Measurements from ENCODE around the gene CRYL1. TPM values are rescaled to one million over a fixed set of nuclear protein-coding genes. Genes with fewer than 3 reads are reported as not detected.
A peak's percentile ranks its signal among the peaks of the same experiment; 100 is the strongest.

CRYL1 gene
- total and polyA plus RNA-seq, 2 of the 13 experiments (the other 11 are each of a cell fraction or from before 2014, with no cell fraction given), result 57.2 to 115 TPM

DNA sequence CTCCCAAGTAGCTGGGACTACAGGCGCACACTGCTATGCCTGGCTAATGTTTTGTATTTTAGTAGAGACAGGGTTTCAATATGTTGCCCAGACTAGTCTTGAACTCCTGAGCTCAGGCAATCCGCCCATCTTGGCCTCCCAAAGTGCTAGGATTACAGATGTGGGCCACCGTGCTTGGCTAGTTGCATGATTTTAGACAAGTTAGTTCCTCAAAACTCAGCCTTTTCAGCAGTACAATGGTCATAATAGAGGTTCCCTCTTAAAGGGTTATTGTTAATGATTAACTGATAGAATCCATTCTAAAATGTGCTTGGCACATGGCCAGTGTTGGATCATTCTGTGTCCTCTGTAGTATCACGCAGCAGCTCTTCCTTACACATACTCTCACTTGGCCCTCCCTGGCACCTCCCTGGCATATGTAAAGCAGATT, 21.8 kb upstream of the CRYL1 start (continued):
- TF ChIP-seq, protein P1, sequence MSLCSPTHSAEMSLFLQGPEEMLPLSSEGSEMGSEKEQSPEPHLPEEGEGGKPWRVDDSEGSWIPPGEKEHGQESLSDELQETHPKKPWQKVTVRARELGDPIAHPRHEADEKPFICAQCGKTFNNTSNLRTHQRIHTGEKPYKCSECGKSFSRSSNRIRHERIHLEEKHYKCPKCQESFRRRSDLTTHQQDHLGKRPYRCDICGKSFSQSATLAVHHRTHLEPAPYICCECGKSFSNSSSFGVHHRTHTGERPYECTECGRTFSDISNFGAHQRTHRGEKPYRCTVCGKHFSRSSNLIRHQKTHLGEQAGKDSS (CRISPR knock-in tag; IDR thresholded peaks at IDR 0.05; ENCODE audit: borderline replicate concordance, low read depth), result no peak
- no peak for TF ChIP-seq SMARCC2 (IDR thresholded peaks at IDR 0.05)
- peak in 1 of 2 experiments; percentile 14; a peak in 1 of 4 replicates for TF ChIP-seq POLR2A (IDR thresholded peaks at IDR 0.05; ENCODE audit: insufficient read depth in 1 of 2, low read depth in 2 of 2, low read length in 2 of 2)
- no peak for TF ChIP-seq ZNF431 (CRISPR knock-in tag; IDR thresholded peaks at IDR 0.05; ENCODE audit: borderline replicate concordance, low read depth)
- TF ChIP-seq ZNF34 (CRISPR knock-in tag; IDR thresholded peaks at IDR 0.05; ENCODE audit: borderline replicate concordance), result no peak

DNA sequence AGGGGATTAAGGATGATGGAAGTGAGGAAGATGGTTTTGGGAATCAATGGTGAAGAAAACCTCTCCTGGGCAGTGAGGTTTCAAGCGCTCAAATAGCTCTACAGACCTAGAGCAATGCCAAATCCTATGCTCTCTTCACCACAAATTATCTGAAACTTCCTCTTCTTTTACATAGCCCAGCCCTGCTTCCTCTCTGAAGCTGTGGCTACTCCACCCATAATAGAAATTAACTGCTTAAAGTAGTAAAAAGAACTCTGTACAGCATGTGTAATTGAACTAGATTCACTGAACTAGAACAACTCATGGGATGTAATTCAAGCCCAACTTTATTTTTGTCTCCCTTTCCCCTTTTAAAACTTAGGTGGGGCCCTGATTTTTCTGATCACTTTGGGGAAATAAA, 20.9 kb upstream of the CRYL1 start:
- POLR2A ChIA-PET, result interaction anchor here (1.0 to 1.1 kb wide), 2 partner anchors 8 to 12 kb away, joined by 3 read pairs; no protein-coding TSS in a partner anchor
- Histone ChIP-seq H3K79me2 (ENCODE audit: insufficient read depth, low read length) (no peaks in the 10 kb centered on the region), H3K4me3 (replicated peaks in 1 of 3; ENCODE audit: insufficient read depth in 1 of 3, low read depth in 2 of 3, low read length in 3 of 3) (no peak overlapping the region), H3K27me3 (ENCODE audit: control insufficient read depth in 1 of 2, insufficient read depth in 2 of 2, low read length in 2 of 2) (no peaks in the 10 kb centered on the region), H3K4me2 (ENCODE audit: low read depth, low read length) (no peak overlapping the region), H3K4me1 (ENCODE audit: insufficient read depth, low read length) (peaks cover 62% of the 10 kb centered on the region), H2AFZ (ENCODE audit: low read length) (no peak overlapping the region), H3K9me3 (ENCODE audit: low read length) (no peaks in the 10 kb centered on the region), H4K20me1 (ENCODE audit: insufficient read depth, low read length) (no peaks in the 10 kb centered on the region), H3K9ac (ENCODE audit: insufficient read depth, low read depth, low read length) (no peak overlapping the region), H3K27ac (ENCODE audit: extremely low read length, insufficient read depth, low read length) (peak overlapping the region; percentile 76), H3K36me3 (replicated peaks in 1 of 2; ENCODE audit: control insufficient read depth in 1 of 2, insufficient read depth in 2 of 2, low read length in 2 of 2) (no peaks in the 10 kb centered on the region)
- WGBS (ENCODE audit: low lambda C conversion rate), result 100% methylated on average over 1 of the region's 1 CpG
- CTCF ChIA-PET (ENCODE audit: low intra/inter-chr PET ratio, low total read pairs), result no interaction called here
- no TSS peak for BruUV-seq (replicated peaks)
- in situ Hi-C loops (cut with HindIII; ENCODE audit: extremely low pct_ligation_motif_present, low pct_unique_long_range_greater_than_20kb), result no loop called here
- TF ChIP-seq PHB2 (IDR thresholded peaks at IDR 0.05; ENCODE audit: partially characterized antibody) (no peak), MAZ (IDR thresholded peaks at IDR 0.05; ENCODE audit: borderline replicate concordance, low read depth, low read length) (no peak), MAZ (CRISPR knock-in tag; IDR thresholded peaks at IDR 0.05; ENCODE audit: low read depth) (no peak), ZFP36L2 (CRISPR knock-in tag; IDR thresholded peaks at IDR 0.05) (no peak), PRMT3 (CRISPR knock-in tag; IDR thresholded peaks at IDR 0.05; ENCODE audit: borderline replicate concordance, low read depth) (no peak), TEAD2 (CRISPR knock-in tag; IDR thresholded peaks at IDR 0.05) (no peak), PPARG (CRISPR knock-in tag; conservative IDR thresholded peaks at IDR 0.05) (no peak), ZBTB21 (CRISPR knock-in tag; IDR thresholded peaks at IDR 0.05) (no peak), ZNF232 (CRISPR knock-in tag; IDR thresholded peaks at IDR 0.05; ENCODE audit: borderline replicate concordance) (no peak), ZNF451 (CRISPR knock-in tag; IDR thresholded peaks at IDR 0.05) (no peak), ZNF136 (CRISPR knock-in tag; IDR thresholded peaks at IDR 0.05; ENCODE audit: low read depth) (no peak)
- TF ChIP-seq, protein P2, sequence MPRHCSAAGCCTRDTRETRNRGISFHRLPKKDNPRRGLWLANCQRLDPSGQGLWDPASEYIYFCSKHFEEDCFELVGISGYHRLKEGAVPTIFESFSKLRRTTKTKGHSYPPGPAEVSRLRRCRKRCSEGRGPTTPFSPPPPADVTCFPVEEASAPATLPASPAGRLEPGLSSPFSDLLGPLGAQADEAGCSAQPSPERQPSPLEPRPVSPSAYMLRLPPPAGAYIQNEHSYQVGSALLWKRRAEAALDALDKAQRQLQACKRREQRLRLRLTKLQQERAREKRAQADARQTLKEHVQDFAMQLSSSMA (CRISPR knock-in tag; IDR thresholded peaks at IDR 0.05), result no peak
- TF ChIP-seq, protein P3, sequence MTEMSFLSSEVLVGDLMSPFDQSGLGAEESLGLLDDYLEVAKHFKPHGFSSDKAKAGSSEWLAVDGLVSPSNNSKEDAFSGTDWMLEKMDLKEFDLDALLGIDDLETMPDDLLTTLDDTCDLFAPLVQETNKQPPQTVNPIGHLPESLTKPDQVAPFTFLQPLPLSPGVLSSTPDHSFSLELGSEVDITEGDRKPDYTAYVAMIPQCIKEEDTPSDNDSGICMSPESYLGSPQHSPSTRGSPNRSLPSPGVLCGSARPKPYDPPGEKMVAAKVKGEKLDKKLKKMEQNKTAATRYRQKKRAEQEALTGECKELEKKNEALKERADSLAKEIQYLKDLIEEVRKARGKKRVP (CRISPR knock-in tag; IDR thresholded peaks at IDR 0.05), result no peak
- TF ChIP-seq, protein P4, sequence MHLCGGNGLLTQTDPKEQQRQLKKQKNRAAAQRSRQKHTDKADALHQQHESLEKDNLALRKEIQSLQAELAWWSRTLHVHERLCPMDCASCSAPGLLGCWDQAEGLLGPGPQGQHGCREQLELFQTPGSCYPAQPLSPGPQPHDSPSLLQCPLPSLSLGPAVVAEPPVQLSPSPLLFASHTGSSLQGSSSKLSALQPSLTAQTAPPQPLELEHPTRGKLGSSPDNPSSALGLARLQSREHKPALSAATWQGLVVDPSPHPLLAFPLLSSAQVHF (CRISPR knock-in tag; IDR thresholded peaks at IDR 0.05), result no peak
- TF ChIP-seq, protein P5, sequence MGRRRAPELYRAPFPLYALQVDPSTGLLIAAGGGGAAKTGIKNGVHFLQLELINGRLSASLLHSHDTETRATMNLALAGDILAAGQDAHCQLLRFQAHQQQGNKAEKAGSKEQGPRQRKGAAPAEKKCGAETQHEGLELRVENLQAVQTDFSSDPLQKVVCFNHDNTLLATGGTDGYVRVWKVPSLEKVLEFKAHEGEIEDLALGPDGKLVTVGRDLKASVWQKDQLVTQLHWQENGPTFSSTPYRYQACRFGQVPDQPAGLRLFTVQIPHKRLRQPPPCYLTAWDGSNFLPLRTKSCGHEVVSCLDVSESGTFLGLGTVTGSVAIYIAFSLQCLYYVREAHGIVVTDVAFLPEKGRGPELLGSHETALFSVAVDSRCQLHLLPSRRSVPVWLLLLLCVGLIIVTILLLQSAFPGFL (CRISPR knock-in tag; IDR thresholded peaks at IDR 0.05), result no peak
- ATAC-seq (no peak), DNase-seq (ENCODE audit: low spot score) (no peak), FAIRE-seq (no peak)
- intact Hi-C loops (cut with micrococcal nuclease; ENCODE audit: unreplicated experiment), result no loop called here

Measured in HepG2 (cell line).